ENCODE results near the gene ANKRD28.

ANKRD28 gene

DNA sequence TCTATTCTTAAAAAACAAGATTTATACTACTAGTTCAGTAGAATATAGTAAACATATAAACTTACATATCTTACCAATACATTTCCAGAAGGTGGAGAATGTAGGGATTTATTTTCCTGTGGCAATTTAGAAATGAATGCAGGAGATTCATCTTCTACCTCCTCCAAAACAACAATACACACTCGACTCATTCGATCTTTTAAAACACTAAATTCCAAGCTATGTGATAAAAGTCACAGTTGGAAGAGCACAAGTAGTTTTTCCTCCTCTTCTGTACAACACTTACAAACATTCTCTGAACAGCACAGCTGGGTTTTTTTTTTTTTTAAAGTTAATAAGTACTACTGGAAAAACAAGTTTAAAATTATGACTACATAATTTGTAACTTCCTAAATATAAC lies 1.4 kb downstream of the ANKRD28 start:
- TF ChIP-seq, protein P1, sequence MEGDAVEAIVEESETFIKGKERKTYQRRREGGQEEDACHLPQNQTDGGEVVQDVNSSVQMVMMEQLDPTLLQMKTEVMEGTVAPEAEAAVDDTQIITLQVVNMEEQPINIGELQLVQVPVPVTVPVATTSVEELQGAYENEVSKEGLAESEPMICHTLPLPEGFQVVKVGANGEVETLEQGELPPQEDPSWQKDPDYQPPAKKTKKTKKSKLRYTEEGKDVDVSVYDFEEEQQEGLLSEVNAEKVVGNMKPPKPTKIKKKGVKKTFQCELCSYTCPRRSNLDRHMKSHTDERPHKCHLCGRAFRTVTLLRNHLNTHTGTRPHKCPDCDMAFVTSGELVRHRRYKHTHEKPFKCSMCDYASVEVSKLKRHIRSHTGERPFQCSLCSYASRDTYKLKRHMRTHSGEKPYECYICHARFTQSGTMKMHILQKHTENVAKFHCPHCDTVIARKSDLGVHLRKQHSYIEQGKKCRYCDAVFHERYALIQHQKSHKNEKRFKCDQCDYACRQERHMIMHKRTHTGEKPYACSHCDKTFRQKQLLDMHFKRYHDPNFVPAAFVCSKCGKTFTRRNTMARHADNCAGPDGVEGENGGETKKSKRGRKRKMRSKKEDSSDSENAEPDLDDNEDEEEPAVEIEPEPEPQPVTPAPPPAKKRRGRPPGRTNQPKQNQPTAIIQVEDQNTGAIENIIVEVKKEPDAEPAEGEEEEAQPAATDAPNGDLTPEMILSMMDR (IDR thresholded peaks at IDR 0.05; ENCODE audit: insufficient read depth, low read length, poor library complexity, severe bottlenecking) = no peak
- Histone ChIP-seq H3K27me3 (replicated peaks; ENCODE audit: control insufficient read depth, insufficient read depth, low read length) (no peaks in the 10 kb centered on the region), H3K4me3 (replicated peaks; ENCODE audit: low read depth, low read length) (peak overlapping the region; percentile 59), H3K36me3 (ENCODE audit: control insufficient read depth, insufficient read depth, low read length) (no peaks in the 10 kb centered on the region; the same call in 1 of the 2 replicates)
- no peak for DNase-seq (ENCODE audit: extremely low read depth, insufficient read length)

DNA sequence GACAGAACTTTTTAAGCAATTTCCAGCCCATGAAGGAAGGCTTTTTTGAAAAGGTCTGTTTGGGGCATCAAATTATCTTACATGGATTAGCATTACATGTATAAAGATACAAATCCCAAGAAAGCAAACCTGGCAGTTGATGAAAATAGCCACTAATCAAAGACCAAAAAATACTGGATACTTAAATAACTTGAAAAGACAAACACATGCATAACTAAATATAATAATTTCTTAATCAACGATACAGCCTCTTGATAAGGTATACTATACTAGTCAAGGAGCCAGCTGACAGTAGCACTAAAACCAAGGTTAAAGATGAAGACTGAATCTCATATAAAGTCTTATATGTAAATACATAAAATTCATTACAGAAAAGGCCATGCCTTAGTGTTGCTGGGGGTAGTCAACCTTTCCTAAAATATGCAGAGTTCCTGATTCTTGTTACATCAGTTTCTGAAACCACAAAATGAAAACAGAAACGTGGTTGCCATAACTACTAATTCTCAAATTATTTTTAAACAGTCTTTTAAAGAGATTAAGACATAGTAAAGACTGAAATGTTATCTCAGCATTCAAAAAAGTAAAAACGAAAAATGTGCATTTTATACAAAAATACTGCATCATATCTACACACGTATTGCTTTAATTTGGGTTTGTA lies 2.0 kb downstream of the ANKRD28 start:
- TF ChIP-seq, protein P1 (IDR thresholded peaks at IDR 0.05; ENCODE audit: insufficient read depth, low read length, poor library complexity, severe bottlenecking) = no peak
- H3K4me3 ChIP-seq (replicated peaks; ENCODE audit: low read depth, low read length) = peak overlapping the region; percentile 59
- no peaks in the 10 kb centered on the region; the same call in 1 of the 2 replicates for H3K36me3 ChIP-seq (ENCODE audit: control insufficient read depth, insufficient read depth, low read length)
- DNase-seq (ENCODE audit: extremely low read depth, insufficient read length) = no peak
- H3K27me3 ChIP-seq (replicated peaks; ENCODE audit: control insufficient read depth, insufficient read depth, low read length) = no peaks in the 10 kb centered on the region

DNA sequence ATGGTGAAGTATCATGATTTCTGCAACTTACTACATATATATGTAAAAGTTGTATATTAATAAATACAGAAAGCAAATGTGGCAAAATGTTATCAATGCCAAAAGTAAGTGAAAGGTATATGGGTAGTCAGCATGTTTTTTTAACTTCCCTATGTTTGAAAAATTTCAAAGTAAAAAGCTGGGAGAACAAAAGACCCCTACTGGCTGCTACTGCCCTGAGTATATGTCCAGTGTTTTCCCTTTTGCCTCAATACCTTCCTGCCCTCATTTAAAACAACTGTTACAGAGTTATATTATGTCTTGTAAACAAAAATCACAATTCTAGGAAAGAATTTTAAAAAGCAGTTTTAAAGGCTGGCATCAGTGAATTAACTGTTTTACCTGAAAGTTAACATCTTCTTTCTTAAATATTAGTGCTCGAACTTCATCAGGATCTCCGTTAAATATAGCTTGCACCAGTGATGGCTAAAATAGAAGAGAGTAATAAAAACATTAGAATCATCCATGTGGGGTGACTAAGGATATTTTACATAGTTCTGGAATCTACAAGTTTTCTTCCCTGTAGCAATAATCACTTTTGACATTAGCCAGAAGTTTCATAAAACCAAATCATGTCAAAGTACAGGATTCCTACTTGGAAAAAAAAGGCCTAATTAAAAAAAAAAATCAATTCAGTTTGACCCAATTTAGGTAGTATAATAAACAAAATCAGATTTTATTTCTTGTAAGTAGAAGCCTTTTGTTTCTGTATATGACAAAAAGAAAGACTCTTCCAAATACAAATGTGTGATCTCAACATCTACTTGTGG lies 2.7 kb downstream of the ANKRD28 start:
- no peaks in the 10 kb centered on the region; the same call in 1 of the 2 replicates for H3K36me3 ChIP-seq (ENCODE audit: control insufficient read depth, insufficient read depth, low read length)

DNA sequence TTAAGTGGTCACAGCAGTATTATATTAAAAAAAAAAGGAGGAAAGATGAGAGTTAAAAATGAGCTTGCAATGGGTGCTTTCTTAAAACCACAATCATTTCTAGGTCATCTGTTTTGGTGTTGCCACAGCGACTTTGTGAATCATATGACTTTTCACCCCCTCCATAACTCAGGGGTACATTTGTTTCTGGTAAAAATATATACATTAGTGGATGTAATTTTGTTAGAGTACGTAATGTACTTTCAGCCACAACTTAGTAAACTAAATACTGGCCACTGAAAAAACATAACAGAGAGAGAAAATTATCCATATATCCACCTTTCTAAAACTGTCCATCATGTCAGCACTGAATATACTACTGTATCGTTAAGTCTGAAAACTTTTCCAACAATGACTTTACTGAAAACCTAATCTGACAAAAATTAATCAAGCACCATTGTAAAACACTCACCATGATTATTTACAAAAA lies 3.4 kb downstream of the ANKRD28 start:
- no peaks in the 10 kb centered on the region; the same call in 1 of the 2 replicates for H3K36me3 ChIP-seq (ENCODE audit: control insufficient read depth, insufficient read depth, low read length)
- DNase-seq (ENCODE audit: extremely low read depth, insufficient read length) = peak; percentile 60
- TF ChIP-seq, protein P1 (IDR thresholded peaks at IDR 0.05; ENCODE audit: insufficient read depth, low read length, poor library complexity, severe bottlenecking) = no peak
- peak overlapping the region; percentile 59 for H3K4me3 ChIP-seq (replicated peaks; ENCODE audit: low read depth, low read length)
- no peaks in the 10 kb centered on the region for H3K27me3 ChIP-seq (replicated peaks; ENCODE audit: control insufficient read depth, insufficient read depth, low read length)

More for the DNA sequence above, 2.7 kb downstream of the ANKRD28 start:
- TF ChIP-seq, protein P1 (IDR thresholded peaks at IDR 0.05; ENCODE audit: insufficient read depth, low read length, poor library complexity, severe bottlenecking) = no peak
- DNase-seq (ENCODE audit: extremely low read depth, insufficient read length) = no peak
- Histone ChIP-seq H3K4me3 (replicated peaks; ENCODE audit: low read depth, low read length) (peak overlapping the region; percentile 59), H3K27me3 (replicated peaks; ENCODE audit: control insufficient read depth, insufficient read depth, low read length) (no peaks in the 10 kb centered on the region)

DNA sequence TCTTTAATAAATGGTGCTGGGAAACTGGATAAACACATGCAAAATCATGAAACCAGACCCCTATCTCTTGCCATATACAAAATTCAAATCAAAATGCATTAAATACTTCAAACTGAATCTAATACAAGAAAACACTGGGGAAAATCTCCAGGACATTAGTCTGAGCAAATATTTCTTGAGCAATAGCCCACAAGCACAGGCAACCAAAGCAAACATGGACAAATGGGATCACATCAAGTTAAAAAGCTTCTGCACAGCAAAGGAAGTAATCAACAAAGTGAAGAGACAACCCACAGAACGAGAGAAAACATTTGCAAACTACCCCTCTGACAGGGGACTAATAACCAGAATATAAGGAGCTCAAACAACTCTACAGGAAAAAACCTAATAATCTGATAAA lies 6.3 kb downstream of the ANKRD28 start:
- Histone ChIP-seq H3K4me3 (replicated peaks; ENCODE audit: low read depth, low read length) (no peak overlapping the region), H3K27me3 (replicated peaks; ENCODE audit: control insufficient read depth, insufficient read depth, low read length) (no peaks in the 10 kb centered on the region), H3K36me3 (ENCODE audit: control insufficient read depth, insufficient read depth, low read length) (no peaks in the 10 kb centered on the region; the same call in 1 of the 2 replicates)
- TF ChIP-seq, protein P1 (IDR thresholded peaks at IDR 0.05; ENCODE audit: insufficient read depth, low read length, poor library complexity, severe bottlenecking) = no peak
- DNase-seq (ENCODE audit: extremely low read depth, insufficient read length) = no peak

All from GM06990 (cell line).